Measurements from ENCODE around the gene CACNA1C.

Gene CACNA1C

DNA sequence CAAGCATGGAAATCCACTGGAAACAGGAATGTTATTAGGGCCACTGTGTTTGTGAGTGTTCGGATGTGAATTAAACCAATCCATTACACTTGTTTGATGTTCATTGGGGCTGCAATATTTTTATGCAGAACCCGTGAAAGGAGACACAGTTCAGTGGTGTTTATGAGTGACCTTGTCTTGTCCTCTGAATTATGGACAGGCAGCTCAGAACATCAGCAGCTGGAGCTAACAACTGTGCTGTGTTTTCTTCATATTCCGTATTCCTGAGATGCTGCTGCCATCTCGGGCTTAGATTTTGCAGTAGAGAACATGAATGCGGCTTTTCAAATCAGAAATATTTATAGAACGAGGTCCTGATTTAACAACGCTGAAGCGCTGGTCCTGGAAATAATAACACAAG, 20.3 kb upstream of the CACNA1C start:
- Histone ChIP-seq H3K4me3 (no peak overlapping the region), H3K27ac (no peak overlapping the region)

DNA sequence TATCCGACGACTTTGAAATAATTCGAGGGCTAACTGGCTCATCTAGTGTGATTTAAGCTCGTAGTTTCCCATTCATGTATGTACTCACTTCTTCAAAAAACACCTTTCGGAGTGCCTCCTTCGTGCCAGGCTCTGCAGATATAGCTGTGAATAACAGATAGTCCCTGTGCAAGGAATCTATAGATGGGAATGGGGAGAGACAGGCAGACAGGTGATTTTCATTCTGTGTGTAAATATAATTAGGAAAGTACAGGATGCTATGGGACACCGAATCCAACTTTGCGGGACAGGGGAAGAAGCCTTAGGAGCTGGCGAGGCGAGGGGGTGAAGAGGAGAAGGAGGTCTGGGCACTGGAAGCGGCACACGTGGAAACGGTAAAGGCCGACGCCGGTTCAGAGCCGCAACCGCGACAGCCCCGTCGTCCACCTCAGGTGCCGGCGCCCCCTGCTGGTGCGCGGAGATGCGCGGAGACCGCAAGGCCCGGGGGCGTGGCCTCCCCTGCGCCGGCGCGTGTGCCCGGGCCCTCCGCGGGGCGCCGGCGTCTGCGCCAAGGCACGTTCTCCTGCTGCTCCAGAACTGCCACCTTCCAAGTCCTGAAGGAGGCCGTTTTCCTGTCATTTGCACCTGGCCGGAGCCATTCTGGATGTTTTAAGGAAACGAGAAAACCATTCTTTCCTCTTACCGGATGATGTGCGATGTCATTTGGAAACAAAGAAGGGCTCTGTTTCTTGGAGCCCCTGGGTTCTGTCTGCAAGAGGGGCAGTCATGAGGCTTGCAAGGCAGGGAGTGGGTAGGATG, 18.0 kb upstream of the CACNA1C start:
- Histone ChIP-seq H3K27ac (no peak overlapping the region), H3K4me3 (peak overlapping the region in 5 of 7 experiments; percentile 5 to 20 (median 15))

DNA sequence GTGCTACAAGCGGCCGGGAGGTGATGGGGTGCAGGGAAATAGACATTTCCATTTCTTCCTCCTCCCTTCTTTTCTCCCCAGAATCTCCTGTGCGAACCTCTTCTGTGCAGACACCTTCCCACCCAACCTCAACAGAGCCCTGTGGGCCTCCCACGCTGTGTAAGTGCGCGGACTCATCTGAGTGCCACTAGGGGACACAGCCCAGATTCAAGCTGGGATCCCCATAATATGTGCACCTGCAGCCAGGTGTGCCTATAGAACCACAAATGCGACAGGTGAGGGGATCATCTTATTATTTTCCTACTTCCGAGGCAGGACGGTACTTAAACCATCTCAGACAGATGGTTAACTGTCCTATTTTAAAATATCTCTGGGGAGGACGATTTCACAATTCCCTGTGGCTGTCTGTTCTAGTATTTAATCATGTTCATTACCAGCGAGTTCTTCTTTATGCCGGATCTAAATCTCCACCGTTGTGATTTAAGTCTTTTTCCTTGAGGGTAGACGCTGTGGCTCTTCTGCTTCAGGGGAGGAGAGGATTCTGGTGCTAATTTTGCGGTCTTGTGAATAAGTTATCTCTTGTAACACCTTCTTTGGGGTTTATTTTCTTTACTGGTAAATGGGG, 17.2 kb upstream of the CACNA1C start:
- peak overlapping the region in 5 of 7 experiments; percentile 5 to 20 (median 15) for H3K4me3 ChIP-seq

DNA sequence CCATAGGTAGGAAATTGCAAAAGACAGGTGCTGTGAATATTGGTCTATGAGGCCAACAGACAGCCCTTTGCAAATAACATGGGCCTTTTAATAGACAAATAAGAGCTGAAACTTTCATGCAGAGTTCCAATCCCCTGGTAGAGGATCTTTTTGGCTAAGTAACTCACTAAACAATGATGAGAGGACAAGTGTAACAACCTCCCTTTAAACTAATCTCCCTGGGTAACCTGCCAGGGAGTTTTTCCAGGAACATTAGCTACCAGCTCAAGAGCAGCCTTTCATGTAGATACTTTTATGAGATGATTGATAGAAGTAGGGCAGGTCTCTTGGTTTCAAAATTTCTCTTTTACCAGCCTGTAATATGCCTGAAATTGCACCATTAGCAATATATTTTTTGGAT, 13.8 kb upstream of the CACNA1C start:
- H3K4me3 ChIP-seq = no peak overlapping the region
- H3K27ac ChIP-seq = no peak overlapping the region

More for the DNA sequence above, 17.2 kb upstream of the CACNA1C start:
- H3K27ac ChIP-seq = no peak overlapping the region

DNA sequence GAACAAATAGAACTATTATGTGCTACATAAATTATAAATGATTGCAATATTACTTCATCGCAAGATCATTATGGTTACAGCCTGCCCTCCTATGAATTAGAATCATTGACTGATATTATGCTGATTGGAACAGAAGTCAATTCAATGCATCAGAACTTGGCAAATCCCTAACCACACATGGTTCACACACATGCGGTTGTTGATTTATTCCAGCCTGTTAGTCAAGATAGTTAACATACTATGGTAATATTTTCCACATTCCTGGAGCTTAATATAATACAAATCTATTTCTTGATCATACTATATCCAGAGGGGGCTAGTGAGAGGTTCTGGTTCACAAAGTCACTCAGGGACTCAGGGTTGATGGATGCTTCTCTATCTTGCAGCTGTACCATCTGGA, 9.7 kb upstream of the CACNA1C start:
- H3K27ac ChIP-seq = no peak overlapping the region
- H3K4me3 ChIP-seq = no peak overlapping the region

DNA sequence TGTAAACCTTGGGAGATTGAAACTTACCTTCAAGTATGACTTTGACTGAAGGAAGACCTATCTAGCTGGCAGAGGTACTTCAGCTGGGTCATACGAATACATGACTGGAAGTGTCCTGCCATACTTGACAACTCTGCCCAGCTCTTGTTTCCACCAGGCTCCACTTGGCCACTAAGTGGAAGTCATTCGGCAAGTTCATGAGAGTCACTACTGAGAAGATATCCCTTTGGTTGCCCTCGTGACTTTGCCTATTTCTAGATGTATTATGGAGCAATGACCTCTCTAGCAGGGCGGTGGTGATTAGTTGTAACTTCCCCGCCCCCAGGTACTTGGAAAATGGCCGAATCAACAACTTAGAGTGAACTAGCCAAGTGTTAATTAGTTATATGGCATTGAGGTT, 8.6 kb upstream of the CACNA1C start:
- Histone ChIP-seq H3K27ac (no peak overlapping the region), H3K4me3 (no peak overlapping the region)

DNA sequence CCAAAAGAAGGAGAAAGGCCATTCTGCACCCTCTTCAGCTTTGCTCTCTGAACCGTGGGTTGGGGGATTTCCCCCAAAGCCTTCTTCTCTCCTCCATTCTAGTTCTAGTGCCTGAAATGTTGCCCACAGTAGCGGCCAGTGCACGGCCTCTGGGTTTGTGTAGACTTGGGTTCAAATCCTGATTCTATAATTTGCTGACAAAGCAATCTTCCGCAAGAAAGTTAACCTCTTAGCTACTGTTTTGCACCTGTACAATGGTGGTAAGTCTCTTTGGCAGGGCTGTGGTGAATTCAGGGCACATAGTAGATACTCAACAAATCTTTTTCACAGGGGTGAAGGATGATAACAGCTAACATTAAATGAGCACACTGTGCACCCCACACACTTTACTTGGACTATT, 5.8 kb upstream of the CACNA1C start:
- no peak overlapping the region for H3K27ac ChIP-seq
- H3K4me3 ChIP-seq = no peak overlapping the region

DNA sequence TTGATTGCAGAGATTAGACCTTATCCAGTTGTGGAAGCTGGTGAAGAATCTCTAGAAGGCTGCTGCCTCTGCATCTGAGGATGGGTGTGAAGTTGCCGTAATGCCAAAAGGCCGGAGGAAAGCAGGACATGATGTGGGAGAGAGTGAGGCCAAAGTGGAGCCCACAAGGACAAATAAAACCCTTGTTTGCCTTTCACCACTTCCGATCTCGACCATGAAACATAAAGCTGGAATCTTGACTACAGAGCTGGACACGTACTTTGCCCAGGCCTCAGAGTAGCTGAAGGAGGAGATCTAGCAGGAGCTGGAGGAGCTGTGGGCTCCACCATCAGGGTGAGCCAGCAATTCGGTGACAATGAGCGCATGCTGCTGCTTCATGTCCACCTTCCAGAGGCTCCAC, 5.0 kb upstream of the CACNA1C start:
- H3K4me3 ChIP-seq = no peak overlapping the region
- no peak overlapping the region for H3K27ac ChIP-seq

DNA sequence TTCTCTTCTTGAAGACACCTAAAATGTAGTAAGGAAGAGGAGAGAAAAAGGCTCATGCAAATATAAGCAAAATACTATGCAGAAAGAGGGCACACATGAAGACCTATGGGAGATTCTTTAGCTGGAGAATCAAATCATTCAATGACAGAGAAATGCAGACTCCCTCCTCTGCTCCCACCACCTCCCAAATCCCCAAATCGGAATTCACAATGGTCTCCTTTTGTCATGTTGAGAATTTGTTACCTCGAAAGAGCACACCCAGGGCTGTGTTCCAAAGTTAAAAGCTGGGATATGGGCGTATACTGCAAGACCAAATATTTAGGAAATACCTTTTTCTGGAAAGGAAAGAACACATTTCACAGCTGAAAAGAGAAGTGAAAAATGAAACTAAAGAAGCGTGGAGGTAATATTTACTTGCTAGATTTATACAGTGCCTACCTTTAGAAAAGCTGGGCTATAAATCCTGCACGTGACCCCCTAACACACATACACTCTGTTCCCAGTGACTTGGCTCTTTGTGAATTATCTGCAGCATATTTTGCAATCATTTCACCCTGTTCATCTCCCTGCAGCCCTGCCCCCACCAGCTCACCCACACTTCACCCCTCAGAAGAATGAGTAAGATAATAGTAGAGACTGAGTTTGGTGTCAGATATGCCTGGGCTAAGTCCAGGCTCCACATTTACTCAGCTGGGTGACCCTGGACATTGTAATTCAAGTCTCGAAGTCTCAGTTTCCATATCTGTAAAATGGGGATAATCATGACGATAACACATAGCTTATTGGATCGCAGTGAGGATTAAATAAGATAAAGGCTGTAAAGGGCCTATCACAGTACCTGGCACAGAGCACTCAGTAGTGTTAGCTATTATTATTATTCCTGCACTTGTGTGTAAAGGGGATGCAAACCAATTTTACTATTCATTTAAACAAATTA, 2.9 kb upstream of the CACNA1C start:
- Histone ChIP-seq H3K4me3 (no peak overlapping the region), H3K27ac (no peak overlapping the region)

DNA sequence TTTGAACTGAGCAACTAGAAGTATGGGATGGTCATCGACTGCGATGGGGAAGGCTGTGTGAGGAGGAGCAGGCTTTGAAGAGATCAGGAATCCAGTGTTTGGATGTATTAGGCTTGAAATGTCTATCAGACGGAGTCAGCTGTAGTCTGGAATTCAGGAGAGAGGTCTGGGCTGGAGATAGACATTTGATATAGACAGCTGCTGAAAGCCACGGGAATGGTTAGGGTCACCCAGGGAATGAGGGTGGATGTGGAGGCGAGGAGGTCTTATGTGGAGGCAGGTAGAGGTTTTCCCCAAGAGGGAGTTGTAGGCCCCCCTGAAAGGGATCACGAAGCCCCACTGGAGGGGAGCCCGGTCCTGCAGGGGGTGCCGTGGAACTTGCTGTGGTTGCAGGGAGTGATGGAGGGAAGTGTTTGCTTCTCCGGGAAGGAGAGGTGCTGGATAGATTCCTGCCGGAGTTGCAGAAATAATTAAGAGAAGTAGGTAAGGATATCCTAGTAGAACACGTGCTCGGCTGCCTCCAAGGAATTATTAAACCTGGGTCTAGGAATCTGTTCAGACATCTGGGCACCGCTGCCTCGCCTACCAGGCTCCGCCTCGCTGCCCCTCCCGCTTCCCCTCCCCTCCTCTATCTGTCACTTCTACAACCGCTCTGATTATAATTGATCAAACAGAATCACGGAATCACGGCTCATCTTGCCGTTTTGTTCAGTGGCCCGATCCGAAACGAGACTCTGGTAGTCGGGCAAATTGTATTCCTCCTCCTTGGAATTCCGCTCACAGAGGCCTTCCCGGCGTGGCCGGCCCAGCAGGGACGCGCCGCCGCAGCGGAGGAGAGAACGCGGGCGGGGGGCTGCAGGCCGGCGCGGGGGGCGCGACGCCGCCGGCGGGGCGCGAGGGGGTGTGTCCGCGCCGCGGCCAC, 826 bp upstream of the CACNA1C start:
- Histone ChIP-seq H3K4me3 (peak overlapping the region; percentile 13 to 62 (median 25)), H3K27ac (peak overlapping the region in 2 of 21 experiments; percentile 39 to 49)

DNA sequence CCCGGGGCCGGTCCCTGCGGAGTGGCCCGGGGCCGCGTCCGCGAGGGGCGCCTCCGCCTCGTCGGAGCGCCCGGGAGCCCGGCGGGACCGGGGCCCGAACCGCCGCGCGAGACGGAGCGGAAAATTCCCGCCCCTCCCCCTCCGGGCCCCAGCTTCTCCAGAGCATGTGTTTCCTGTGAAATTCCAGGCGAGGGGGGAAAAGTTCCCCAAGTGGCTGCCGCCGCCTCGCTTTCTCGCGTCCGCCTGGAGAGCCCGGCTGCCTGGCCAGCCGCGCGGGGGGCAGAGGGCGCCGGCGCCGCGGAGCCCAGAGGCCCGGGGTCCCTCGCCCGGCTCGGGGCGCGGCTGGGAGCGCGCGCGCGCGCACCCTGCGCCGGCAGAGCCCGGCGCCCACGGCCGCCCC, 904 bp downstream of the CACNA1C start:
- Histone ChIP-seq H3K27ac (peak overlapping the region in 20 of 21 experiments; percentile 2 to 85 (median 74)), H3K4me3 (peak overlapping the region; percentile 44 to 67 (median 48))

DNA sequence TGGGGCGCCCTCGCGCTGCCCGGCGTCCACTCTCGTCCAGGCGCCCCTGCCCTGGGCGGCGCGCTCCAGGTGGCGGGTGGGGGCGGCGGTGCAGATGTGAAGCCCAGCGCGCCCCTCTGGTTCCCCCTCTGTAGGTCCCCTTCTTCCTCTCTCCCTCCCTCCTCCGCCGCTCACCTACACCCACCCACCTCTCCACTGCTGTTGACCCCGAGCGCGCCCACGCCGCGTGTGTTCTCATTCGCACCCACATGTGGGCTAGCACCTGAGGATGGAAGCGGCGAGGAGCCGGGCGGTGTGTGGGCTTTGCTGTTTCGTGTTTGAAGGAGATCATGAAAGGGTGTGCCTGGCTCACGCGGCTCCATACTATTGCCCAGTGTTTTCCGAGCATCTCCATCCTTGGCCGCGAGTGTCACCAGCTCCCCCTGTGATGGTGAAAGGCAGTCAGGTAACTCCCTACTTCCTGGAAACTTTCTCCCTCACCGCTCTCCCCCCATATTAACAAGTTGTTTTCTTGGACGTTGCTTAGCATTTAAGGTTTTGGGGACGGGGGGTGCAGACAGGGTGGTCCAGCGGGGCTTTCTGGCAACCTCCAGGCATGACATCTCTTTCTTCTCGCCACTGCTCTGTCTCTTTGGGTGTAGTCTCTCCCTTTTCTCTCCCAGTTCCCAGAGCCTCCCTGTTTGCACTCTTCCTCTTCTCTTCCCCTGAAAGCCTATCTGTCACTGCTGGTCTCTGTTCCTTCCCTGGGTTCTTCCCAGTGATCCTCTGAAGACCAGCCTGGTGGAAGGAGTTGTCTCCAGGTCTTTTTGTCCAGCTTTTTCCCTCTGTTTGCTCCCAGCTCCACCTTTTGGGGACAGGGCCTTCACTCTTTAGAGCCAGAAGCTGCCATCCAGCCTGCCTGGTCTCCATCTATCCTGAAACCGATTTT, 1.6 kb downstream of the CACNA1C start:
- Histone ChIP-seq H3K4me3 (peak overlapping the region; percentile 44 to 67 (median 48)), H3K27ac (peak overlapping the region in 5 of 21 experiments; percentile 38 to 75 (median 58))

DNA sequence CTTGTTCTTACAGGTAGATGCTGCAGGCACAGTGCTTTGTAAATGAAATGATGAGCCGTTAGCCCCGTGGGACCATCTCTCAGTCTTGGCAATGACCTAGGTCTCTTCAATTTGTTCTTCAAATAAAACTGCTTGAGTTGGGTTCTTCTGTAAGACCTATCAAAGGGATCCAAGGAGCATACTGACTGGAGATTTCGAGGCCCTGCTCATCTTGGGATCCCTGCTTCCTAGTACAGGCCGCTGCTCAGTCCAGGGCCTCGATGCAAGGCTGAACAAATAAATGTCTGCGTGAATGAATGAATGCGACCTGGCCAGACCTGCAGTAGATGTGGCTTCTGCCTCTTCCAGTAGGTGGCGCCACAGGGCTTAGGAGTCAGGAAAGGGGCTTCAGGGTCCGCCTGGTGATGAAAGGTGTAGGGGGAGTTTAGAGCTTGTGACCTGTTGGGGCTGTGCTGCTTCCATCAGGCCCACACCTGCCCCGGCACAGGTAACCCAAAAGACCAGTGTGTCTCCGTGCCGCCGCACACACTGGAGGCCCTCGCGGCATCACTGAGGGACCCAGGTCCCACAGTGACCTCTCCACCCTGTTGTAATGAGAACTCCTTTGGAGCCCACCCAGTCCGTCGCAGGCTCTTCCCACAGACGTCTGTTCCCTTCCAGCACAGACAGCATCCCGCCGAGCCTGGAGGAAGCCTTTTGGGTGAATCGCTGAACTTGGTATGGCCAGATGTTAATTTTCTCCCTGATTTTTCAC, 4.4 kb downstream of the CACNA1C start:
- Histone ChIP-seq H3K27ac (no peak overlapping the region), H3K4me3 (no peak overlapping the region)

DNA sequence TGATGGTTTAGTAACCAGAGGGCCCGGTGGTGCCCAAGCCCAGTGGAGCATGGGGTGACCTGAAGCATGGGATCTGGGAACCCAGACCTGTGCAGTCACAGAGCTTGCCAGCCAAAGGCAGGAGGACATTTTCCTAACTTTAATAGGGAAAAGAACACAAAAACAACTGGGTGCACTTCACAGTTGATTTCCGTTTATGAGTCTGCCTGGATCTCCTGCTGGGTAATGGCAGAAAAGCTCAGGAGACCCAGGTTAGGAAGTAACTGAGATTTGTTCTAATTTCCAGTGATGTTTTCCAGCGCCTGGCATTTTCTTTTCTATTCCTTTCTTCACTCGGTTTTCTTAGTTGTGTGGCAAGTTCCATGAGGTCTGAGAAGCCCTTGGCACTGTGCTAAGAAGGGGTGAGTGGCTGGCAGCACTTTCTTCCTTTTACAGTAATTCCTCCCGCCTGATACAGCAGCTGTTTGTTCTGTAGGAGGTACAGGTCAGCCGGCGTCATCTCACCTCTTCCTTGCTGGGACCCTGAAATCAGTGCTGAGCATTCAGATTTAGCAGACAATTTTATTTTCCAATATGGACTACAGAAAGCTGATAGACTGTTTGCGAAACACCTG, 5.1 kb downstream of the CACNA1C start:
- H3K27ac ChIP-seq = no peak overlapping the region
- H3K4me3 ChIP-seq = no peak overlapping the region

DNA sequence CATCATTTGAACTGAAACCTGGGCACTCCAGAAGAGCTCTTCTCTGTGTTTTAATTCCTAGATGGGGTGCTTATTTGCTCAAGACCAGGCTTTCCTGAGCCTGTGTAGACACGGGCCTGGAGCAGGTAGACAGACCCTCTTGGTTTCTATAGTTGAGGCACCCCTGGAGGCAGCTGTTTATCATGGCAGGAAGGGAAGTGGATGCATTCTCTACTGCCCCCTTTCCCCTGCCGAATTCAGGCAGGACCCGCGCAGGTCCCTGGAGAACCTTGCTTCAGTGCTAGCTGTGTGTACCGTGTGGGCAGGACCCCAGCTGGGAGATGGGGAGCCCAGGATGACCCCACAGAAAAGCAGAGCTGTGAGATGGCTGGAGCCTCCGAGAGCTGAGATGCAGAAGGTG, 6.0 kb downstream of the CACNA1C start:
- Histone ChIP-seq H3K27ac (no peak overlapping the region), H3K4me3 (no peak overlapping the region)

DNA sequence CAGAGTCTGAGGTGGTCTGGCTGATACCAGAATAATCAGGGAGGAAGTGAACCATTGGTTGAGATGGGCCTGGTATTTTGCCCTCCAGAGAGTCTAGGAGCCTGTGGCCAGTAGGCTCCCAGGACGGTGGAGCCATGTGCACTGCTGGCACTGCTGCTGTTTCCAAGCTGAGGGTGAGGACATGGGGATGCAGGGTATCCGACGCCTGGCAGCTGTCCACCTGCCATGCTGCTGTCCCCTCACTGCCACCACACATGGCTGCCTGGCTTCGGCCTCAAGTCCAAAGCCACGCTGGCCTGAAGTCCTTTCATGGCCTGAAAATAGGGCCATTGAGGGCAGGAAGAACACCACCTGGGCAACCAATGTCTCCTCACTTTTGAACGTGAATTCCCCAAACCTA, 8.6 kb downstream of the CACNA1C start:
- no peak overlapping the region for H3K4me3 ChIP-seq
- no peak overlapping the region for H3K27ac ChIP-seq

DNA sequence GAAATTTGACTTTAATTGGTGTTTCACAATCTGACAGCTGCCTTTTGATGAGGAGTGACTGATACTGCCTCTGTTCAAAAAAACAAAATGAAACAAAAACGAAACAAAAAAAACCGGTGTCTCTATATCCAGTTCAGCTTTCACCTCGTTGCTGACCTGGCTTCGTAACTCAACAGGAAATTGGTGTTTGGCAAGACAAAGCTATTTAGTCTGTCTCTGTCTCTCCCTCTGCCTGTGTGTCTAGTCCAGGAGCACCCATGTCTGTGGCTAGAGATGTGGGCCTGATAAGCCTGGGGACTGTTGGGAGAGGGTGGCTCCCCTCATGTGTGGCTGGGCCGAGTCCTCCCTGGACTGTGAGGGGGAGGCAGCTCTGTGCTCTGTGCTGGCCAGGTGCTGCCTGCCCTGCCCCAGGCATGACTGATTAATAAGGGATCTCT, 11.3 kb downstream of the CACNA1C start:
- Histone ChIP-seq H3K4me3 (peak overlapping the region in 2 of 7 experiments; percentile 8 to 22), H3K27ac (peak overlapping the region in 16 of 21 experiments; percentile 15 to 76 (median 47))
